PC-3 (cell line): ENCODE results near the gene TBC1D9.

Experiments
- EZH2 ChIP-seq: fragments of 300-600 bp; sonication (generic); IDR thresholded peaks from one replicate; pipeline ENCODE4 v1.6.1; 2017; ENCODE audit warnings: antibody characterized with exemption, mild to moderate bottlenecking, low read length; ENCODE audit not compliant: unreplicated experiment
- TF ChIP-seq, protein P1 (sequence below): fragments of 300-600 bp; sonication (generic); conservative IDR thresholded peaks from 2 replicates; pipeline ENCODE4 v1.5.1; 2017; ENCODE audit warnings: antibody characterized with exemption, low read depth, mild to moderate bottlenecking, low read length

GRCh38 chr4:140680686-140681085, 75.5 kb downstream of the TBC1D9 start:
- TF ChIP-seq, protein P1, sequence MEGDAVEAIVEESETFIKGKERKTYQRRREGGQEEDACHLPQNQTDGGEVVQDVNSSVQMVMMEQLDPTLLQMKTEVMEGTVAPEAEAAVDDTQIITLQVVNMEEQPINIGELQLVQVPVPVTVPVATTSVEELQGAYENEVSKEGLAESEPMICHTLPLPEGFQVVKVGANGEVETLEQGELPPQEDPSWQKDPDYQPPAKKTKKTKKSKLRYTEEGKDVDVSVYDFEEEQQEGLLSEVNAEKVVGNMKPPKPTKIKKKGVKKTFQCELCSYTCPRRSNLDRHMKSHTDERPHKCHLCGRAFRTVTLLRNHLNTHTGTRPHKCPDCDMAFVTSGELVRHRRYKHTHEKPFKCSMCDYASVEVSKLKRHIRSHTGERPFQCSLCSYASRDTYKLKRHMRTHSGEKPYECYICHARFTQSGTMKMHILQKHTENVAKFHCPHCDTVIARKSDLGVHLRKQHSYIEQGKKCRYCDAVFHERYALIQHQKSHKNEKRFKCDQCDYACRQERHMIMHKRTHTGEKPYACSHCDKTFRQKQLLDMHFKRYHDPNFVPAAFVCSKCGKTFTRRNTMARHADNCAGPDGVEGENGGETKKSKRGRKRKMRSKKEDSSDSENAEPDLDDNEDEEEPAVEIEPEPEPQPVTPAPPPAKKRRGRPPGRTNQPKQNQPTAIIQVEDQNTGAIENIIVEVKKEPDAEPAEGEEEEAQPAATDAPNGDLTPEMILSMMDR, result no peak
- no peak for TF ChIP-seq EZH2
